Measurements from ENCODE around the gene SGSH.

DNA sequence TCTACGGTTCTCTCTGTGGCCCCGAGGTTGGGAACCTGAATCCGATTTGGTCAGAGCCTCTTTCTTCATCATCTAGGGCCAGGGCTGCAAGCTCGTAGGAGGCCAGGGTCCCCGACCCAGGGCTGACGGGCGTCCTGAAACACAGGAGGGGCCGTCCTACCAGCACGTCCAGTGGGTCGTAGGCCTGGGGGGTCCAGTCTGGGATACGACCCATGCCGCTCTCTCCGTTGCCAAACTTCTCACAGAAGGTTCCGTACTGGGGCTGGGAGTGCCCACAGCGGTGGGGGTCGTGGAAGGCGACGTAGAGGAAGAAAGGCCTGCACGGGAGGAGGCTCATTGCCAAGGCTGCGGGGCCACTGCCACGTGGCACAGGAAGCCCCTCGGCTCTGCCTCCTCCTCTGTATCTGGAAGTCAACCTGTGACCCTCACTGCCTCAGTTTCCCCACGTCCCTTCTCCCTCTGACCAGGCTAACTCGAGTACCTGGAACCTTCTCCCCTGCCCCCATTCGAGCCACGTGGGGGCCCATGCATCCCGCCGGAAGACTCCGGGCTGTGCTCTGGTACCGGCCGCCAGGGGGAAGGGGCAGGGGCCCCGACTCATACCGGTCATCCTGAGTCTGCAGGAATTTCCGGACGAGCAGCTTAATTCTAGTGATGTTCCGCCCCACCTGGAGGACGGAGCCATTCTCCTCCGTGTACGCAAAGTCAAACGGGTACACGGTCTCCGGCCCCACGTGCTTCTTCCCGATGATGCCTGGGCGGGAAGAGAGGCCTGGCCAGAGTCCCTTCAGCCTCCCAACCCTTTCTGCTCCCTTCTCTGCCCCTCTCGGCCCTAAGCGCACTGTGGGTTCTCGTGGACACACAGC, 5.9 kb downstream of the SGSH start:
- no peak for TF ChIP-seq POLR2AphosphoS5 (IDR thresholded peaks at IDR 0.05; ENCODE audit: insufficient read depth in 1 of 2, low read depth in 1 of 2)
- TF ChIP-seq POLR2A (IDR thresholded peaks at IDR 0.05): no peak

All from vagina (tissue), 2 donors.